Measurements from ENCODE around the gene ORC1. TPM values are rescaled to one million over a fixed set of nuclear protein-coding genes. Genes with fewer than 3 reads are reported as not detected.

ORC1 gene
- total RNA-seq, 1 experiment from 2014 or later = 17.2 TPM

DNA sequence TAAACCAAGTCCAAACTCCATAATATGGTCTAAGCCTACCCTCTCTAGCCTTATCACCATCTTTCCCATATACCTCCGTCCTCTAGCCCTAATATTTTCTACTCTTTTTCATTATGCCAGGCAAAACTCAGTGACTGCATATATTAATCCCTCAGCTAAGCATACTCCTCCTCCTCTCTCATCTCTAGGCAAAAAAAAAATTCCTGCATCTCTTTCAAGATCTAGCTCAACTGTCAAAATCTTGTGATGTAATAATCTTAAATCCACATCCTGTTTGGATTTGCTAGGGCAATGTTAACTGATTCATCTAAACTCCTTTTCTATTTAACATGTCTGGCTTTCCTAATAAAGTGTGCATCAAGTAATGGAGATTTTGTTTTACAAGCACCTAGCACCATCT is 20.6 kb upstream of the ORC1 start:
- no peaks in the 10 kb centered on the region for H3K27me3 Mint-ChIP-seq (ENCODE audit: unreplicated experiment)
- H3K4me1 Mint-ChIP-seq (ENCODE audit: low read depth, unreplicated experiment) = no peaks in the 10 kb centered on the region
- intact Hi-C loops (cut with micrococcal nuclease; ENCODE audit: unreplicated experiment) = no loop called here
- CTCF ChIA-PET = no interaction called here
- TF ChIP-seq, protein P1, sequence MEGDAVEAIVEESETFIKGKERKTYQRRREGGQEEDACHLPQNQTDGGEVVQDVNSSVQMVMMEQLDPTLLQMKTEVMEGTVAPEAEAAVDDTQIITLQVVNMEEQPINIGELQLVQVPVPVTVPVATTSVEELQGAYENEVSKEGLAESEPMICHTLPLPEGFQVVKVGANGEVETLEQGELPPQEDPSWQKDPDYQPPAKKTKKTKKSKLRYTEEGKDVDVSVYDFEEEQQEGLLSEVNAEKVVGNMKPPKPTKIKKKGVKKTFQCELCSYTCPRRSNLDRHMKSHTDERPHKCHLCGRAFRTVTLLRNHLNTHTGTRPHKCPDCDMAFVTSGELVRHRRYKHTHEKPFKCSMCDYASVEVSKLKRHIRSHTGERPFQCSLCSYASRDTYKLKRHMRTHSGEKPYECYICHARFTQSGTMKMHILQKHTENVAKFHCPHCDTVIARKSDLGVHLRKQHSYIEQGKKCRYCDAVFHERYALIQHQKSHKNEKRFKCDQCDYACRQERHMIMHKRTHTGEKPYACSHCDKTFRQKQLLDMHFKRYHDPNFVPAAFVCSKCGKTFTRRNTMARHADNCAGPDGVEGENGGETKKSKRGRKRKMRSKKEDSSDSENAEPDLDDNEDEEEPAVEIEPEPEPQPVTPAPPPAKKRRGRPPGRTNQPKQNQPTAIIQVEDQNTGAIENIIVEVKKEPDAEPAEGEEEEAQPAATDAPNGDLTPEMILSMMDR (IDR thresholded peaks at IDR 0.05; ENCODE audit: unreplicated experiment) = no peak
- no peak overlapping the region for H3K4me3 Mint-ChIP-seq (ENCODE audit: low read depth, unreplicated experiment)
- no peaks in the 10 kb centered on the region for H3K9me3 Mint-ChIP-seq (ENCODE audit: low read depth, unreplicated experiment)
- no peak overlapping the region for H3K27ac Mint-ChIP-seq (ENCODE audit: unreplicated experiment)
- DNase-seq = no peak
- peaks cover 11% of the 10 kb centered on the region for H3K36me3 Mint-ChIP-seq (ENCODE audit: insufficient read depth, unreplicated experiment)
- no TSS peak for BruUV-seq (replicated peaks)

DNA sequence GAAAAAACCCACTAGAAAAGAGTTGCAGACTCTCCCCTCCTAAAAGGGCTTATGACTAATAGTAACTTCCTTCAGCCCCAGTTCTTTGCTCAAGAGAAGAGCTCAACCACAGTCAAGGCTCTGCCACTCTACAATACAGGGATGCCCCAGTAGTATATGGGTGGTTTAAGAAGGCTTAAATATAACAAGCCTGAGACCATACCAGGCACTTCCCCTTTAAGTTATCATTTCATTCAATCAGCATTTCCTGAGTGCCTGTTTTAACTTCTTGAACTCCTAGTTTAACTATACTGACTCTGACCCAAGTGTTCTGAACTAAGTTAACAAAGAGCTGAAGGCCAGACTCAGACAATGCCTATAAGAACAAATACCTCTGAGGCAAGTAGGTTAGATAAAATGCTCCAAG is 20.0 kb upstream of the ORC1 start:
- TF ChIP-seq, protein P1 (IDR thresholded peaks at IDR 0.05; ENCODE audit: unreplicated experiment) = no peak
- peaks cover 17% of the 10 kb centered on the region for H3K36me3 Mint-ChIP-seq (ENCODE audit: insufficient read depth, unreplicated experiment)
- CTCF ChIA-PET = no interaction called here
- intact Hi-C loops (cut with micrococcal nuclease; ENCODE audit: unreplicated experiment) = no loop called here
- no peak for DNase-seq
- no peaks in the 10 kb centered on the region for H3K4me1 Mint-ChIP-seq (ENCODE audit: low read depth, unreplicated experiment)
- H3K4me3 Mint-ChIP-seq (ENCODE audit: low read depth, unreplicated experiment) = no peak overlapping the region
- no peak overlapping the region for H3K27ac Mint-ChIP-seq (ENCODE audit: unreplicated experiment)
- H3K27me3 Mint-ChIP-seq (ENCODE audit: unreplicated experiment) = no peaks in the 10 kb centered on the region
- no peaks in the 10 kb centered on the region for H3K9me3 Mint-ChIP-seq (ENCODE audit: low read depth, unreplicated experiment)
- no TSS peak for BruUV-seq (replicated peaks)

DNA sequence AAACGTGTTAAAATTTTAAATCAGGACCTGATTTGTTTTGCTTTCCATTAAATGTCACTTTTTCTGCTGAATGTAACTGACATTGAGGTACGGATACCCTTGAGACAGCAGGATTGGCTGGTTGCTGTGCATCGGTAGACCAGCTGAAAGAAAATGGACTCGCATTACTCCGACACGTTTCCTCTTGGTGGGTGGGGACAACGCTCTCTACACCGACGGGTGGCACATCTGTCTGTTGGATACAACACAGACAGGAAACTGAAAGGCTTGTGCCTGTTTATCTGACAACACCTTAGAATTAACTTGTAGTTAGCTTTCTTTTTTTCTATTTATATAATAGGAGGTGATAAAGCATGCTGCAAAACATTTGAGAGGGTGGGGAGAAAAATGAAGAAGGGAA is 19.5 kb upstream of the ORC1 start:
- no TSS peak for BruUV-seq (replicated peaks)
- intact Hi-C loops (cut with micrococcal nuclease; ENCODE audit: unreplicated experiment) = no loop called here
- no peak for DNase-seq
- no peaks in the 10 kb centered on the region for H3K9me3 Mint-ChIP-seq (ENCODE audit: low read depth, unreplicated experiment)
- no peak overlapping the region for H3K4me3 Mint-ChIP-seq (ENCODE audit: low read depth, unreplicated experiment)
- TF ChIP-seq, protein P1 (IDR thresholded peaks at IDR 0.05; ENCODE audit: unreplicated experiment) = no peak
- H3K27ac Mint-ChIP-seq (ENCODE audit: unreplicated experiment) = no peak overlapping the region
- CTCF ChIA-PET = no interaction called here
- H3K4me1 Mint-ChIP-seq (ENCODE audit: low read depth, unreplicated experiment) = no peaks in the 10 kb centered on the region
- H3K27me3 Mint-ChIP-seq (ENCODE audit: unreplicated experiment) = no peaks in the 10 kb centered on the region
- peaks cover 22% of the 10 kb centered on the region for H3K36me3 Mint-ChIP-seq (ENCODE audit: insufficient read depth, unreplicated experiment)

DNA sequence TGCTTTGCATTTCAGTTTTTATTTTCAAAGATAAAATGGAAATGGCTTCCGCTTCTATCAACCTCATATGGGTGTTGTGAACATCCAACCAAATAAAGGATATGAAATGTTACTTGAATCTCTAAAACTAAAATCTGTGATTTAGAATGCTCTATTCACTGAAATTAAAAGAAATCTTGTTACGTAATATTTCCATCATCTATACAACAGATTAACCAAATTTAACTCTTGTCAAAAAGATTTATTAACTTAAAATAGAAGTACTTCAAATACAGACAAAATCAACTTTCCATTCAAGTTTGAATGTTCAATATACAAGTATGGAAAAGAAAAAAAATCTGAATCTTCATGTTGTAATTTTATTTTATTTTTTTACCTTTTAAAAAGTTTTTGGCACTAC is 18.8 kb upstream of the ORC1 start:
- TF ChIP-seq, protein P1 (IDR thresholded peaks at IDR 0.05; ENCODE audit: unreplicated experiment) = no peak
- Mint-ChIP-seq H3K27me3 (ENCODE audit: unreplicated experiment) (no peaks in the 10 kb centered on the region), H3K4me1 (ENCODE audit: low read depth, unreplicated experiment) (no peaks in the 10 kb centered on the region), H3K4me3 (ENCODE audit: low read depth, unreplicated experiment) (no peak overlapping the region), H3K27ac (ENCODE audit: unreplicated experiment) (no peak overlapping the region), H3K36me3 (ENCODE audit: insufficient read depth, unreplicated experiment) (peaks cover 29% of the 10 kb centered on the region), H3K9me3 (ENCODE audit: low read depth, unreplicated experiment) (no peaks in the 10 kb centered on the region)
- DNase-seq = no peak
- no TSS peak for BruUV-seq (replicated peaks)
- CTCF ChIA-PET = no interaction called here
- intact Hi-C loops (cut with micrococcal nuclease; ENCODE audit: unreplicated experiment) = no loop called here

Measured in Calu3 (cell line).